ENCODE measurements around the gene GNG4.

GRCh38 chr1:235652364-235652763 lies 2.8 kb upstream of the GNG4 start:
- TF ChIP-seq EZH2phosphoT487 (IDR thresholded peaks at IDR 0.05; ENCODE audit: borderline replicate concordance), result no peak
- TF ChIP-seq CTCF (conservative IDR thresholded peaks at IDR 0.05; ENCODE audit: low read length), result no peak

Data from Loucy (cell line).